GM19452 (cell line): ENCODE data around the gene PRDM4.
"Not testable (repeated sequence)": the region's sequence is repeated elsewhere in the genome, so short reads cannot be mapped to it uniquely, and the experiment has no call there.

Experiments
- ATAC-seq: cut with Tn5 transposase; IDR thresholded peaks from one replicate; pipeline ENCODE4 v1.9.1; 2021; ENCODE audit not compliant: unreplicated experiment

The PRDM4 gene

DNA sequence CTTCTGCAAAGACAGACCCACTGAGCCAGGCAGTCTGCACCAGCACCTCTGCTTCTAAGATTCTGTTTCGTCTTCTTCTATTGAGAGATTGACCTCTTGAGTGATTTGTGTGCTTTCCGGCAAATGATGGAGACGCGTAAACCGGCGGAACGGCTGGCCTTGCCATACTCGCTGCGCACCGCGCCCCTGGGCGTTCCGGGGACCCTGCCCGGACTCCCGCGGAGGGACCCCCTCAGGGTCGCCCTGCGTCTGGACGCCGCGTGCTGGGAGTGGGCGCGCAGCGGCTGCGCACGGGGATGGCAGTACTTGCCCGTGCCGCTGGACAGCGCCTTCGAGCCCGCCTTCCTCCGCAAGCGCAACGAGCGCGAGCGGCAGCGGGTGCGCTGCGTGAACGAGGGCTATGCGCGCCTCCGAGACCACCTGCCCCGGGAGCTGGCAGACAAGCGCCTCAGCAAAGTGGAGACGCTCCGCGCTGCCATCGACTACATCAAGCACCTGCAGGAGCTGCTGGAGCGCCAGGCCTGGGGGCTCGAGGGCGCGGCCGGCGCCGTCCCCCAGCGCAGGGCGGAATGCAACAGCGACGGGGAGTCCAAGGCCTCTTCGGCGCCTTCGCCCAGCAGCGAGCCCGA is 14.3 kb upstream of the PRDM4 start:
- ATAC-seq: no peak

- no peak for ATAC-seq
These were observed 13.6 kb upstream of the PRDM4 start, which contains the start of gene ASCL4 for GRCh38 chr12:107774349-107775029. Gene ASCL4 (plus strand): TSS chr12:107774704. CDS start chr12:107775219, 515 bp downstream.

GRCh38 chr12:107767466-107767865 is 6.5 kb upstream of the PRDM4 start:
- ATAC-seq: no peak

DNA sequence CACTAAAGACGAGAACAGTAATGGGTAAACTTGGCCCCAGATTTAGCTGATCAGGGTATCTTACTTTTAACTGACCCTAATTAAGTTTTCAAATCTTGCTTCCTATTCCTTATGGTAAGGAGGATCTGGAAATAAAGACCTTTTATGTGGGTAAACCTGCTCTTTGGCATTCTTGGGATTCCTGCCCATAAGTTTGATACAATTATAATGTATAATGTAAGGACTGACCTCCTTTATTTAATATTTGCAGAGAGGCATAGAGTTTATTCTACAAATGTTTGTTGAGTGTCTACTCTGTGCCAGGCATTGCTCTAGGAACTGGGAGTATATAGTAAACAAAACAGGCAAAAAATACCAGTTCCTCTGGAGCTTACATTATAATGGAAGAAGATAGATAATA is 4.4 kb upstream of the PRDM4 start:
- ATAC-seq: no peak

DNA sequence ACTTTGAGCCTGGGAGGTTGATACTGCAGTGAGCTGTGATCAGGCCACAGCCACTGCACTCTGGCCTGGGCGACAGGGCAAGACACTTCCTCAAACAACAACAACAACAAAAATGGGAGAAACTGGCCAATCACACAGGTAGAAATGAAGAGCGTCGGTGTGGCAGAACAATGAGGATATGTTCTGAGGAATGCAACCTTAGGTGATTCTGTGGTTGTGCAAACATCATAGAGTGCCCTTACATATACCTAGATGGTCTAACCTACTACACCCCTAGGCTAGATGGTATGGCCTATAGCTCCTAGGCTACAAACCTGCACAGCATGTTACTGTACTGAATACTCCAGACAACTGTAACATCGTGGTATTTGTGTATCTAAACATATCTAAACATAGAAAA is 3.7 kb upstream of the PRDM4 start:
- no peak for ATAC-seq

DNA sequence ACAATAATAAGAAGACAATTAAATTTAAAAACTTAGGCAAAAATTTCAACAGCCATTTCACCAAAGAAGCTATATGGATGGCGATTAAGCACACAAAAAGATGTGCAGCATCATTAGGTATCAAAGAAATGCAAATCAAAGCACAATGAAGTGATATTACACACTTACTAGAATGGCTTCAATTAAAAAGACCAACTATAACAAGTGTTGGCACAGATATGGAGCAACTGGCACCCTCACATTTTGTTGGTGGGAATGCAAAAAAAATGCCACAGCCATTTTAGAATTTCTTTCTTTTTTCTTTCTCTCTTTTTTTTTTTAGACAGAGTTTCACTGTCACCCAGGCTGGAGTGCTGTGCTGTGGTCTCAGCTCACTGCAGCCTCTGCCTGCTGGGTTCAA is 1.9 kb upstream of the PRDM4 start:
- ATAC-seq: no peak

DNA sequence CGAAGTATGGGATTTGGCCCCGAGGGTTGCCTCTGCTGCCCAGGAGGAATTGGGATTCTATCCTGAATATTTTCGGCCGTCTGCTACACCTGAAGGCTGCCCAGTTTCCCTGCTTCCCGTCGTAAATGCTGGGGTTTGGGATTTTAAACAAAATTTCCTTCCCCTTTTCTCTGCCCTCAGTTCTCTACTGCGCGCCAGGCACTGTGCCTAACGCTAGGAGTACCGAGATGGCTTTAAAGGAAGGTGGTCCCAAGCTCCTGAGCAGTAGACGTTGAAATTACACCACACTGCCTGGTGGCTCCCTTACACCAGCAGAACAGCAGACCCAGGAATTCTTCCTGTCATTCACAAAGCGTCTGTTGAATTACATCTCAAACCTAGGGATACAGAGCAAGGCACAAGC is 566 bp upstream of the PRDM4 start:
- ATAC-seq: no peak

- ATAC-seq: peak; percentile 17
These were observed 629 bp downstream of the PRDM4 start for GRCh38 chr12:107760207-107760808.

GRCh38 chr12:107759410-107759809 is 1.5 kb downstream of the PRDM4 start:
- ATAC-seq: no peak

DNA sequence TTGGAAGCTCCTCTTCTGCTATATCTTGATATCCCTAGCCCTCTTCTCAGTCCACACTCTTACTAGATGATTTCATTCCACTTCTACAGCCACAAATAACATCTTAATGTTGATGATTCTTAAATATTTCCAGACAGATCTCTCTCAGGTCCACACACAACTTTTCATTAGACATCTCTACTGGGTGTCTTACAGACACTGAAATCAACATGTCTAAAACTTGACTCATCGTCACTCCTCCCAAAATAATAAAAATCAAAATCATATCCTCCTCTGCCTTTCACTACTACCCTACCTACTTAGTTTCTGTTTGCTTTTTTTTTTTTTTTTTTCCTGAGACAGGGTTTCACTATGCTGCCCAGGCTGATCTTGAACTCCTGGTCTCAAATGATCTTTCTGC is 11.9 kb downstream of the PRDM4 start:
- ATAC-seq: no peak

- no peak for ATAC-seq
These were observed 12.5 kb downstream of the PRDM4 start for GRCh38 chr12:107748472-107748871.

DNA sequence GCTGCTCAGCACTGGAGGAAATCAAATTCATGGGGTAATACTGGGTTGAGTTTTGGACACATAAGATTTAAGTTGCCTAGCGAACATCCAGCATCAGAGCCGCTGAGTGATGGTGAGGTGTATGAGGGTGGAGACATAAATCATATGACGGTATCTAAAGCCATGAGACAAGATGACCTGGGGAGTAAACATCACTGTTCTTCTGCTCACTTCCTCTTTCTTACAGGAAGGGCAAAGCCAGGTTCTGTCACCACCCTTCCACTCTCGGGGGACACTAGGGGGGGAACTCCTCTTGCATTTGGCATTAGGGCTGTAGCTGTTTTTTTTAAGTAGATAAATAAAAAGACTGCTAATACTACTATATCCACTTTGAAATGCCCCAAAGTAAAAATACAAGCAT is 24.0 kb downstream of the PRDM4 start:
- ATAC-seq: peak; percentile 95

DNA sequence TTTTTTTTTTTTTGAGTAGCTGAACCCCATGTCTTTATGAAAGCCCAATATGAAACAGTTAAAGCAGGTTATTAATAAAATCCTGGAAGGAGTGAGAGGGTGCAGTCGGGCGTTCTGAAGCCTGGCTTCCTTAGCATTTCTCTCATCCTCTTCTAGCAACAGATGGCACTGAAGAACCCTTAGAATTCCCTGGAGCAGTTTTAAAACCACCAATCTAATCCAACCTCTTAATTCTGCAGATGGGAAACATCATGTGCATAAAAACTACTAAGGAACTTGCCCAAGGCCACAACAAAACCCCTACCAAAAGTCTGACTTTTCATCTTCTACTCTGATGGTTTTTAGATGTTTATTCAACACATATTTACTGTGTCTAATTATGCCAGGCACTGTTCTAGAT is 25.2 kb downstream of the PRDM4 start:
- ATAC-seq: no peak

DNA sequence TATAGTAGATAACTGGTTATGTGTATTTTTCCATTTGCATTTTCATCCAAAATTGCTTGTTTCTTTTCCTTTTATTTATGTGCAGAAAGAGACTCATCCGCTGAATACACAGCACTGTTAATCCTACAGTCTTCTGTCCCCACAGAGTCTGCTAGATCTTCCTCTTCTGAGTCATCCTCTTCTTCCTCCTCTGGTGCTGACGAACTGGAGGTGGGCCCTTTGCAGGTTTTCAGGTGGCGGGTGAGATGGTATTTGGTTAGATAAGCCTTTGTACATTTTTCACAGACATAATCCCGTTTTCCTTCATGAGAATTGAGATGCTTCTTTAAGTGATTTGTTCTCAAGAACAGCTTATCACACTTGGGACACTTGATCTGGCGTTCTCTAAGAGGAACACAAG is 26.8 kb downstream of the PRDM4 start:
- ATAC-seq: no peak

DNA sequence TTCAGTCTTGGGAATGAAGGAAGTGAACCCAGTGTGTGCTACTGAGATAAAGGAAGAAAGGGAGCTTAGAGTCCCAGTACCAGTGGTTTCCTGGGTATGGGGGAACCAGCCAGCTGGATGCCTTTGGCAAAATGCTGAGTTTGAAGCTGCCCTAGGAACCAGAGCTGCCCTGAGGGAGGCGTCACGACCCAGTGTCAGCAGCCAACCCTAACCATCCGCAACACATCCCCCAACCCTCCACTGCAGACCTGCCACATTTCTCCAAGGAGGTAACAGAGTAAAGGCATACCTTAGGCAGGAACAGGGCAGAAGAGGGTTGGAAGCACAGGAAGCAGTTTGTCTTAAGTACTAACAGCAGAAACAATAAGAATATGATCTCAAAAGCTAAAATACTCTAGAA is 28.6 kb downstream of the PRDM4 start:
- no peak for ATAC-seq

DNA sequence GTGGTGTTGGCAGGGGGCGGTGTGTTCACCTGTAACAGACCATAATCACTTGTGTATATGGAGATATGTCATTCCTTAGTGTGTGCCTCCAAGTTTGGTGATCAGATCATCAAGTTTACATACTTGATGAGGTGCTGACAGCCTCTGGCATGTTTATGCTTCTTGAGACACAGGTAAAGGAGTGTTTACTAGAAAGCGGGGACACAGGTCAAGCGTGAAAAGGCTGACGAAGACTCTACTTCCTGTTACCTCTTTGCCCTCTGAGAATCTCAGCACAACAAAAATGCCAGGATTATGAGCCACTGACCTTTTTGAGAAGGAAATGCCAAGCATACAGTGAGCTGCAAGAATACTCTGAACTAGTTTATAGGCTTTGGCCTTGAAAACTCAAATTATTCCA is 29.6 kb downstream of the PRDM4 start:
- ATAC-seq: no peak

GRCh38 chr12:107730618-107731341 is 30.2 kb downstream of the PRDM4 start:
- ATAC-seq: no peak

DNA sequence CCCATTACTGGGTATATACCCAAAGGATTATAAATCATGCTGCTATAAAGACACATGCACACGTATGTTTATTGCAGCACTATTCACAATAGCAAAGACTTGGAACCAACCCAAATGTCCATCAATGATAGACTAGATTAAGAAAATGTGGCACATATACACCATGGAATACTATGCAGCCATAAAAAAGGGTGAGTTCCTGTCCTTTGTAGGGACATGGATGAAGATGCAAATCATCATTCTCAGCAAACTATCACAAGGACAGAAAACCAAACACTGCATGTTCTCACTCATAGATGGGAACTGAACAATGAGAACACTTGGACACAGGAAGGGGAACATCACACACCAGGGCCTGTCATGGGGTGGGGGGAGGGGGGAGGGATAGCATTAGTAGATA is 33.2 kb downstream of the PRDM4 start:
- ATAC-seq: not testable (repeated sequence)

DNA sequence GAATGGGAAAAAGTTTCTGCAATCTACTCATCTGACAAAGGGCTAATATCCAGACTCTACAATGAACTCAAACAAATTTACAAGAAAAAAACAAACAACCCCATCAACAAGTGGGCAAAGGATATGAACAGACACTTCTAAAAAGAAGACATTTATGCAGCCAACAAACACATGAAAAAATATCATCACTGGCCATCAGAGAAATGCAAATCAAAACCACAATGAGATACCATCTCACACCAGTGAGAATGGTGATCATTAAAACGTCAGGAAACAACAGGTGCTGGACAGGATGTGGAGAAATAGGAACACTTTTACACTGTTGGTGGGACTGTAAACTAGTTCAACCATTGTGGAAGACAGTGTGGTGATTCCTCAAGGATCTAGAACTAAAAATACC is 33.6 kb downstream of the PRDM4 start:
- ATAC-seq: not testable (repeated sequence)

- ATAC-seq: no peak
These were observed 42.3 kb downstream of the PRDM4 start for GRCh38 chr12:107718606-107719005.

DNA sequence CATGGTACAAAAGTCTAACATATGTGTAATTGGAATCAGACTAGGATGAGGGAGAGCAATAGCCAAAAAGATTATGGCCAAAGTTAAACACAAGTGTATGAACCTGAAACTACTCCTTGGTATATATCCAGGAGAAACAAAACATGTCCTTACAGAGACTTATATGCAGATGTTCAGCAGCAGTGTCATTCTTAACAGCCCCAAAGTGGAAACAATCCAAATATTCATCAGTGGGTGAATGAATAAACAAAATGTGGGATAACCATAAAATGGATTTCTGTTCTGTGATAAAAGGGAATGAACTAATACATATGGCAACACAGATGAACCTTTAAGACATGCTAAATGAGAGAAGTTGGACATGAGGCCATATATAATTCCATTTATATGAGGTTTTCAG is 45.2 kb downstream of the PRDM4 start:
- no peak for ATAC-seq

DNA sequence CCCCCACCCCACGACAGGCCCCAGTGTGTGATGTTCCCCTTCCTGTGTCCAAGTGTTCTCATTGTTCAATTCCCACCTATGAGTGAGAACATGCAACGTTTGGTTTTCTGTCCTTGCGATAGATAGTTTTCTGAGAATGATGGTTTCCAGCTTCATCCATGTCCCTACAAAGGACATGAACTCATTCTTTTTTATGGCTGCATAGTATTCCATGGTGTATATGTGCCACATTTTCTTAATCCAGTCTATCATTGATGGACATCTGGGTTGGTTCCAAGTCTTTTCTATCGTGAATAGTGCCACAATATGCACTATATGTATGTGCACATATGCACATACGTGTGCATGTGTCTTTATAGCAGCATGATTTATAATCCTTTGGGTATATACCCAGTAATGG is 55.4 kb downstream of the PRDM4 start:
- not testable (repeated sequence) for ATAC-seq
